GM18517 (cell line): ENCODE data around the gene FAM90A1.
"Not testable (repeated sequence)": the region's sequence is repeated elsewhere in the genome, so short reads cannot be mapped to it uniquely, and the experiment has no call there.

ENCODE experiments used
- ATAC-seq: cut with Tn5 transposase; IDR thresholded peaks from one replicate; pipeline ENCODE4 v1.9.1; 2021; ENCODE audit warnings: mild to moderate bottlenecking, moderate library complexity; ENCODE audit not compliant: unreplicated experiment

The FAM90A1 gene

DNA sequence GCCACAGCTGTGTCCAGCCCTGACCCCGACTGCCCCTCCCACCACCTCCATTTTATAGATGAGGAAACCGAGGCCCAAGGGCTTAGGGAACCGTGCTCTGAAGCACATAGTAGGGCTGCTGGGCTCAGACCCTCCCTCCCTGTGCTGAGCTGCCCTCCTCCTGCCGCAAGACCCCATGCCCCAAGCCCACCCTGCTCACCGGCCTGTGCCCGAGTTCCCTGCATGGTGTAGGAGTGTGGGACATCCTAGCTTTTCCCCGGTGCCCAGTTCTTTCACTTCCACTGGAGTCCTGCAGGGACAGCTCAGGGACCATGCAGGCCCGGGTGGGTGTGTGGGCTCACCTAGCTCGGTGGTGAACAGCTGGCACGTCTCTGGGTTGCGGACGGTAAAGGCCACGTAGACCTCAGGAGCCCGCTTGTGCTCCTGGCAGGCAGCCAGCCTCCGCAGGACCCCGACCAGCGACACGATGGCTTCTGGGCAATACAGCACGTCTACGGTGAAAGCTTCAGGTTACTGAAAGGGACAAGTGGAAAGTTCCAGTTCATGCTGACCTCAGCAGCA, 6.6 kb upstream of the FAM90A1 start:
- not testable (repeated sequence) for ATAC-seq

DNA sequence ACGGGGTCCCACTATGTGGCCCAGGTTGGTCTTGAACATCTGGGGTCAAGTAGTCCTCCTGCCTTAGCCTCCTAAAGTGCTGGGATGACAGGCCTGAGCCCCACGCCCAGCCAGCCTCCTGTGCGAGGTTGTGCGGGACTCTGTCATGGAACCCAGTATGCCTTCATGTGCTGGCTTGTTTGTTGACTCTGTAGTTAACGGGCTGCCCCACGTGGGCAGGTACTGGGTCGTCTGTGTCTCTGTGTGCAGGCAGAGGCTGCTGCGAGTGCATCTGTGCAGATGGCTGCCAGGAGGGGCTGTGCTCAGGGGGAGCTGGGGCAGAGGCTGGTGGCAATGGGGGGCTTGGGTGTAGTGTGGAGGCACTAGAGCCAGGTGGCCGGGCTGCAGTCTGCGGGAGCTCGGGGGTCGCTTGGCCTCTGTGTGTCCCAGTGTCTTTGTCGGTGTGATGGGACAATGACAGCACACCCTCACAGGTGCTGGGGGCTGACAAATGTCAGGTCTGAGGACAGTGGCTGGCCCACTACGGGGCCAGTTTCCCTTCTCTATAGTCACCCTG, 6.0 kb upstream of the FAM90A1 start:
- not testable (repeated sequence) for ATAC-seq

DNA sequence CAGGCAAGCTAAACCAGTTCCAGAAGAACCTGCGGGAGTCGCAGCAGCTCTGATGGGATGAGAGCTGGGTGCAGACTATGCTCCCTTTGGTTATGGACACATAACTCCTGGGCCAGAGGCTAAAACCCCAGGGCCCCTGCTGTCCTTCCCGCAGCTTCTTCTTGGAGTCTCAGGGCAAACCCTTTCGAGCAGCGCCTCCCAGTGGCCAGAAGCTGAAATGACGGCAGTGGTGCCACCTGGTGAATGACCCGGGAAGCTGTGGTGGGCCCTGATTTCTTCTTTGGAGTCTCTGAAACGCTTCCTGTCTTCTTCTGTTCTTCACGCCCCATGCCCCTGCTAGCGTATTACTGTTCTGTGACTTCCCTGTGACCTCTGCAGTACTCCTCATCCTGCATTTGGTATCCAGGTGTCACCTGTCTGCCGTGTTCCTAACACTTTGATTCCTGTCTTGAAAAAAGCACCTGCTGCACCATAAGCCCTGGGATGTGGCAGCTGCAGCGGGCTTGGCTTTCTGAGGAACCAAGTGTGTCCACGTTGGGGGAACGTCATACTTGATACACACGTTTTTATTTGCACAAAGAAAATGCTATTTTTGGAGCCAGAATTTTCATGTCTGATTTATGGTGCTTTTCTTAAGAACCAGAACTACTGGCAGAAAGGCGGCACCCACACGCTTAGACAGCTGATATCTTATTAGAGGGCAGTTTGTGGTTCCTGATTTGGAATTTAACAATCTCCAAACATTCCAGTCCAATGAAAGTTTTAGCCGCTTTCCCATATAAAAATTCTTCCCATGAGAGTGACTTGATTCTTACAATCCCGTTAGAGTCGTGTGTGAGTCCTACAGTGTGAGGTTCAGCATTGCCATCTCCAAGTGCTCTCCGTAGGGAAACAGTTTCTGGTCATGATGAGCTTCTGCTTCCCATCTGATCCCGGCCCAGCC, 4.5 kb upstream of the FAM90A1 start:
- ATAC-seq = not testable (repeated sequence)

DNA sequence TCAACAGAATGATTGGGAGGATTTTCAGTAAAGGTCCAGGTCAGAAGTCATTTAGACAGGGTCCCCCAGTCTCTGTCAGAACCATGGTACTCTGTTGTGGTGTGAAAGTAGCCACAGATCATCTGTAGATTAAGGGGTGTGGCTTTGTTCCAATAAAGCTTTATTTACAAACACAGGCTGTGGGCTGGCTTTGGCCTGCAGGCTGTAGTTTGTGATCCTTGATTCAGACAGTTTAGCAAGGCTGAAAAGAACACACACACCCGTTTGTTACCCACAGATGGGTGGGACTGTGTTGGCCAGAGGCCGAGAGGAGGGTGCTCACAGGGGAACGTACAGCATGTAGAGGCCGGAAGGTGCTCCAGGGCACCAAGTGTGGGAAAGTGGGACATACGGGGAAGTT, 3.6 kb upstream of the FAM90A1 start:
- not testable (repeated sequence) for ATAC-seq

DNA sequence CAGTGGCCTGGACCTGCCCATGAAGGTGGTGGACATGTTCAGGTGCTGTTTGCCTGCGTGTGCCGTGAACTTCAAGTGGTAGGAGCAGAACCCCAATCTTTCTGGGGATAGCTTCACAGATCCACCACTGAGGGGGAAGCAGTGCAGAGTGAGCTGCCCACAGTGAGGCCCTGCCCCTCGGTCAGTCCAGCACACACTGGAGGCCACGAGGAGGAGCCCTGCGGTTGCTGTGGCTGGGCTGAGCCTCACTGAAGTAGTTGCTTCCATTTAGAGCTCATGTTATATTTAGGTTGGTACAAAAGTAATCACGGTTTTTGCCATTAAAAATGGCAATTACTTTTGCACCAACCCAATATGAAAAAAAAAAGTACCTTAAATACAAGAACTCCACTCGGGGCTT, 2.1 kb upstream of the FAM90A1 start:
- ATAC-seq = not testable (repeated sequence)

DNA sequence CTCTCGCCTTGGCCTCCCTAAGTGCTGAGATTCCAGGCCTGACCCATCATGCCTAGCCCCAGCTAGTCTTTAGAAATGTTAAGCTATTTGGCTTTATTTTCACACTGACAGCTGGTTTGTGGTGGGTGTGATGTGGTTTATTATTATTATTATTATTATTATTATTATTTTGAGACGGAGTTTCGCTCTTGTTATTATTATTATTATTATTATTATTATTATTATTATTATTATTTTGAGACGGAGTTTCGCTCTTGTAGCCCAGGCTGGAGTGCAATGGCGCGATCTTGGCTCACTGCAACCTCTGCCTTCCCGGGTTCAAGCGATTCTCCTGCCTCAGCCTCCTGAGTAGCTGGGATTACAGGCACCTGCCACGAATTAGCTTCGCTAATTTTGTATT, 1.2 kb upstream of the FAM90A1 start:
- ATAC-seq = not testable (repeated sequence)

DNA sequence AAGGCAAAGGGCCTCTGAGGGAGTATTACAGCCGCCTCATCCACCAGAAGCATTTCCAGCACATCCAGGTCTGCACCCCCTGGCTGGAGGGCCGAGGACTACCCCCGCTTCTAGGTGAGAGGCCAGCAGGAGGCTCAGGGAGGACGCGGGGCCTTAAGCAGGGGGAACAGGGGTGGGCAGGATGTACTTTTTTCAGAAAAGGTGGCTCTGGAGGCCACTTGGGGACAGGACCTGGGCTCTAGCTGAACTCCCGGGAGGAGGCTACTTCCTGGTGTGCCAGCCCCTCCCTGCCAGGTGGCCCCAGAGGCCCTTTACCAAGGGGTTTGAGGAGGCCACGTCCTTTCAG, 287 bp upstream of the FAM90A1 start:
- ATAC-seq = not testable (repeated sequence)

DNA sequence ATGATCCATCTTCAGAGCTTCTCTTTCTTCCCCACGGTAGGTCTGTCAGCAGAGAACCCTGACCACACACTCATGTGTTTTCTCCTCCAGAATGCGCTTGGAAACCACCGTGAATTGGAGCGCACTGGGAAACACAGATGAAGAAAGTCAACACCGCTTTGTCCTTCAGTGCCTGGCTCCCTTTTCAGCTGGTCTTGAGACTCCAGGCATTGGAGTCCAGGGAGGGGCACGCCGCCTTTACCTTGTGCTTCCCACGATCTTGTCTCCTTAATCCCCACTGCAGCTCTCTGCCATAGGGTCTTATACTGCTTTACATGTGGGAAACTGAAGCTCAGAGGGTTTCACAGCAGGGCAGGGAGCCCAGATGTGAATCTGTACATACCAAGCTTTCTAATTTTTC, 1.1 kb downstream of the FAM90A1 start:
- no peak for ATAC-seq

DNA sequence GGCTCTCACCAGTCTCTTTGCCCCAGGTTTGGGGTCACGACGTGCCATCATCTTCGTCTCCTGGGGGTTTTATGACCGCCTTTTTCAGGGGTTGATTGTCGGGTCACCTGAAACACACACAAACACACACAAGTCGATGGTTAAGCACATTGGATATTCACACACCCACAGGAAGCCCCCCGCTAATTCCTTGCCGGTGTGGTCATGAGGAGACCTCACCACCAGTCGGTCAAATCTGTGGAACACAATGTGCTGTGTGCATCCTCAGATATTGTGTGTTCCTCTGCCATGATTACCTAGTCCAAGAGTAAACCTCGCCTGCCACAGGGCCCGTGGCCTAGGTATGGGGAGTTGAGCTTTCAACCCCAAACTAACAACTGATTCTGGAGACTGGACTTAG, 2.6 kb downstream of the FAM90A1 start:
- not testable (repeated sequence) for ATAC-seq

DNA sequence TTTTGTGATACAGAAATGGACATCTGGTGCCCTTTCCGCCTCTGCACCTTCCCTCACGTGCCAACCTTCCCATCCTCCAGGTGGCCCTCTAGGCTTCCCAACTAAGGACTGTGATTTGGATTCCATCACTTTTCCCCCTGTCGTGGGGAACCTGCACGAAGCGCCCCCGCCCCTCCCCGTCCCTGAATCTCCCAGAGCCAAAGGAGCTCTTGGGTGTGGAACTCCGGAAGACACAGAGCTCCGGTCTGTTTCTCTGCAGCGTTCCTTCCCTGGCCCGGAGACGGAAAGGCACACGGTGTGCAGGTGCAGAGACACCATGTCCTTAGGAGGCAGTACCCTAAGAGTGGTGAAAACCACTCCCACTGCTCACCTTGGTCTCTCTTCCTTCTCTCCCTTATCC, 3.8 kb downstream of the FAM90A1 start:
- not testable (repeated sequence) for ATAC-seq

DNA sequence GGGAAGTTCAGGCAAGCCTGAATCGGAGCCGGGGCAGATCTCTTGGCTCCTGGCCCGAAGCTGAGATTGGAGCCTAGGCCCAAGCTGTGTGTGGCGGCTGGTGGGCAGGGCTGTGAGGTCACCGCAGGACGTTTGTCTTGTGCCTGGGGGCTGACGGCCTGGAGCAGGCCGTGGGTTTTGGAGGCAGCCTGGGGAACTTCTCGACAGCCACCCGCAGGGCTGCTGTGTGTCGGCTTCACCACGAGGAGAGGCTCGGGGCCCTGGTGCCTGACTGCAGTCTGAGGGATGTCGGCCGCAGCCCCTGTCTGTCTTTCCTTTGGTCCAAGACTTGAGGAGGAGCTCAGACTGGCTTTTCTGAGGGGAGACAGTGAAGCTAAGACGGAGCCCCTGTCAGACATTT, 5.1 kb downstream of the FAM90A1 start:
- not testable (repeated sequence) for ATAC-seq

DNA sequence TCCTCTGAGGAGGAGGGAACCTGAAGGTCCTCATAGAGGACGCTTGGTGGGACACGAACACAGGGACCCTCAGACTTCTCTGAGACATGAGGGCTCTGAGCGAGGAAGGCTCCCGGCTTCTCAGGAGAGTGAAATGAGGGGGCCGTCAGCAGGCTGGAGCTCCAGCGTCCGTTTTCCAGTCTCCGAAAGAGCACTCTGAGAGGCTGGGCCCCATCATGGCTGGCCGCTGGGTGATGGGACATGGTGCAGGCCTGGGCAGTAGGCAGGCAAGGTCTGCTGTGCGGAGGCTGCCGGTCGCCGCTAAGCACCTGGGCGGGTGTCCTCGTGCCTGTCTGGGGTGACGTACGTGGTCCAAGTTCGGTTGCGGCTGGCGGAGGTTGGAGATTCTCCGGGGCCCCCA, 5.6 kb downstream of the FAM90A1 start:
- ATAC-seq = not testable (repeated sequence)

DNA sequence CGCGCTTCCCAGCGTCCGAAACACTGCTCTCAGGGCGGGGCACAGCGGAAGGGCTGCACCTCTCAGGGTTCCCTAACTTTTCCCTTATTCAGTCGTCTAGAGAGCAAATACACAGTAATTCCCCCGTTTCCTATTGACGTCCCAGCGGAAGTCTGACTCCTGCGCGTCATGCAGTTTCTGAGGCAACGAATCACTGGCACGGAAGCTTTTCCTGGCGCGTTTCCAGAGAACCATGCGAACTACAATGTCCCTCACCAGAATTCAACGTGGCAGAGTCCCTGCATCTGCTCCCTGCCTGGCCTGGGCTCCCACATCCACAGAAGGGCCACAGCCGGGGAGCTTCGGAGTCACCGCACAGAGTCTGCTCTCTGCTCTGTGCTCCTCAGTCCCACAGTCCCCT, 6.0 kb downstream of the FAM90A1 start:
- not testable (repeated sequence) for ATAC-seq

DNA sequence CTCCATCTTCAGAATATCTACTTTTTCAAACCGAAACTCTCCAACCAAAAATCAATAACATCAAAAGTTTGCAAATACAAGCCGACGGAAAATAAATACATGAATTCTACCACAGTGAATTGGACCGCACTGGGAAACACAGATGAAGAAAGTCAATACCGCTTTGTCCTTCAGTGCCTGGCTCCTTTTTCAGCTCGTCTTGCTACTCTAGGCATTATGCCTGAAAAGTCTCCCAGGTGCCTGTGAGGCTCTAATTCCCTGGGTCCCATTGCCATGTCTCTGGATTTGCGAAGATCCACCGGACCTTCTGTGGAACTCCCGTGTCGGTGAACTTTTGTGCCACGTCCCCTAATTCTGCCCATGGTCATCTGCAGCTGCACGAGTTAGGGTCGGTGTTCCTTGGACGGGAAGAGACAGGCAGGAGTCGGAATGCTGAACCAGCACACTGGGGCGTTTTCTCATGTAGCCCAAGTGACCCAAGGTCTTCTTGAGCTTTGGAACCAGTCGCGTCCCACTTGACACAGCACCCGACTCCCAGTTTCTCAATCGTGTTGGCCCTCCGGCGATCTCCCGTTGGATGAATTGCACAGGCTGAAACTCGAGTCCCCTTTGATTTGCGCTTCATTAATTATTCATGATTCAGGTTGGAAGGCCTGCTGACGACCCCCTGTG, 8.6 kb downstream of the FAM90A1 start:
- not testable (repeated sequence) for ATAC-seq

DNA sequence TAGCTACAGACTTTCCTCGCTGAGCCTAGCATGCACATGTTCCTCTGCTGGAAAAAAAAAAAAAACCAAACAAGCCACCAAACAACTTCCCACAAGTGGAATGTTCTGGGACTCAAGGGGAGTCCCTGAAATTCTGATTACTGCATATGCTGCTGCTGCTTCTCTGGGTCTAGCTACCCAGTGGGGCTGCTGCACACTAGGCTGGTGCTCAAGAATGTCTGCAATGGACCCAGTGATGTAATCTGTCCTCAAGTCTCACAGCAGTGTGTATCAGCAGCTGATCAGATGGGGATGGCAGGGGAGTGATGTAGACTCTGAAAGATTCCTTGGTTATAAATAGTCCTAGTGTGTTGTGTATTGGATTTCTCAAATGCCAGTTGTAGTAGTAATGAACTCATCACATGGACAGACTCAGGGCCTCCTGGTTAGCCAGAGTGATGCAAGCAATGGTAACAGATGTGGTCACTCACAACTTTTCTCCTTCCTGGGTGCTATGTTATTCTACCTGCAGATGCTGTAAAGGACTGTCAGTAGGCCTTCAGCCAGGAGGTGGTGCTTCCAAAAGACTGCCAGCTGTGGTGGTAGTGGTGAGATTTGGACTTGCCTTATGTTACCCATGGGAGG, 29.6 kb downstream of the FAM90A1 start:
- not testable (repeated sequence) for ATAC-seq

DNA sequence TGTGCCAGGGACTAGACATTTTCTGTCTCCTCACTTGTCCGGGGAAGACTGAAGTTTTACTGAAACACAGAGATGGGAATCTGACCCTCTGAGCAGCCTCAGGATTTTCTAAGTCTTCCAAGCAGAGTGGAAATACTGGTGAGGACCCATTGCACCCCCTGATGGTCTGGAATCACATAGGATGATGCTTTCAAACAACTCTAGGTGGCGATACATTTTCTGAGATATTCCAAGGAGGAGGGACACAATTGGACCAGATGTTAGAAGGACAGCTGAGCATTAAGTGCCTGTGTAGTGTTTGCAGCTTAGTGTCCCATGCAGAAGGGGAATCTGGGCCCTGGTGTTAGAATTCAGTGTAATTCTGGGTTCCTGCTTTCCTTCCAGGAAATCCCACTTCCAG, 39.3 kb downstream of the FAM90A1 start:
- not testable (repeated sequence) for ATAC-seq

DNA sequence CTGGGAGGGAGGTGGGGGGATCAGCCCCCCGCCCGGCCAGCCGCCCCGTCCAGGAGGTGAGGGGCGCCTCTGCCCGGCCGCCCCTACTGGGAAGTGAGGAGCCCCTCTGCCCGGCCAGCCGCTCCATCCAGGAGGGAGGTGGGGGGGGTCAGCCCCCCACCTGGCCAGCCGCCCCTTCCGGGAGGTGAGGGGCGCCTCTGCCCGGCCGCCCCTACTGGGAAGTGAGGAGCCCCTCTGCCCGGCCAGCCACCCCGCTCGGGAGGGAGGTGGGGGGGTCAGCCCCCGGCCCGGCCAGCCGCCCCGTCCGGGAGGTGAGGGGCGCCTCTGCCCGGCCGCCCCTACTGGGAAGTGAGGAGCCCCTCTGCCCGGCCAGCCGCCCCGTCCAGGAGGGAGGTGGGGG, 43.2 kb downstream of the FAM90A1 start:
- ATAC-seq = not testable (repeated sequence)

DNA sequence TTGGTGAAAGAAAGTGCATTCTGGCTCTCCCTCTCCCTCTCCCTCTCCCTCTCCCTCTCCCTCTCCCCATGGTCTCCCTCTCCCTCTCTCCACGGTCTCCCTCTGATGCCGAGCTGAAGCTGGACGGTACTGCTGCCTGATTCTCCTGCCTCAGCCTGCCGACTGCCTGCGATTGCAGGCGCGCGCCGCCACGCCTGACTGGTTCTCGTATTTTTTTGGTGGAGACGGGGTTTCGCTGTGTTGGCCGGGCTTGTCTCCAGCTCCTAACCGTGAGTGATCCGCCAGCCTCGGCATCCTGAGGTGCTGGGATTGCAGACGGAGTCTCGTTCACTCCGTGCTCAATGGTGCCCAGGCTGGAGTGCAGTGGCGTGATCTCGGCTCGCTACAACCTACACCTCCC, 44.1 kb downstream of the FAM90A1 start:
- ATAC-seq = not testable (repeated sequence)

DNA sequence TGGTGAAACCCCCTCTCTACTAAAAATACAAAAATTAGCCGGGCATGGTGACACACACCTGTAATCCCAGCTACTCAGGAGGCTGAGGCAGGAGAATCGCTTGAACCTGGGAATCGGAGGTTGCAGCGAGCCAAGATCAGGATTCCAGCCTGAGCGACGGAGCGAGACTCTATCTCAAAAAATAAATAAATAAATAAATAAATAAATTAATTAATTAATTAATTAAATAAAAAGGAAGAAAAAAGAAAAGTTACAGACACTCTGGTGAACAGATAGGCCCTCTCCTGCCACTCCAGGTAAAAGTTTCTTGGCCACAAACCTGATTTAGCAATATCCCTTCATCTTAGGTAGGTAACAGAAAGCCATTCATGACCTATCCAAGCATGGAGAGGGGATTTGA, 44.5 kb downstream of the FAM90A1 start:
- not testable (repeated sequence) for ATAC-seq

DNA sequence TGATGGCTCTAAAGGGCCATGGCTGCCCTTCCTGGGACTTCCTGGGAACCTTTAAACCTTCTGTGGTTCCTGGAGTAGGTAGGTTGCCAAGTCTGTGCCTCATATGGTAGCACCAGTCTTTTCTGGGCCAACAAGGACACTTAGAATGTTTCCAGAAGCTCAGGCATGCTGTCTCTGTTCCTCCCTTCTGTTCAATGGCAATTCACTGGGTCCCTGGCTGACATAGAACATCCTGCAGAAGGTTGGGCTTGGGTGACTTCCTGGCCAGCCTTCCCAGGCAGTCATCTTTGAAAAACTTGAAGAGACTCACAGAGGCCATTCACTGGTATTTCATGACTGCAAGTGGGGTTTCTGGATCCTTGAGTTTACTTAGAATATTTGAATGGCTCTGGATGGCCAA, 46.1 kb downstream of the FAM90A1 start:
- not testable (repeated sequence) for ATAC-seq

DNA sequence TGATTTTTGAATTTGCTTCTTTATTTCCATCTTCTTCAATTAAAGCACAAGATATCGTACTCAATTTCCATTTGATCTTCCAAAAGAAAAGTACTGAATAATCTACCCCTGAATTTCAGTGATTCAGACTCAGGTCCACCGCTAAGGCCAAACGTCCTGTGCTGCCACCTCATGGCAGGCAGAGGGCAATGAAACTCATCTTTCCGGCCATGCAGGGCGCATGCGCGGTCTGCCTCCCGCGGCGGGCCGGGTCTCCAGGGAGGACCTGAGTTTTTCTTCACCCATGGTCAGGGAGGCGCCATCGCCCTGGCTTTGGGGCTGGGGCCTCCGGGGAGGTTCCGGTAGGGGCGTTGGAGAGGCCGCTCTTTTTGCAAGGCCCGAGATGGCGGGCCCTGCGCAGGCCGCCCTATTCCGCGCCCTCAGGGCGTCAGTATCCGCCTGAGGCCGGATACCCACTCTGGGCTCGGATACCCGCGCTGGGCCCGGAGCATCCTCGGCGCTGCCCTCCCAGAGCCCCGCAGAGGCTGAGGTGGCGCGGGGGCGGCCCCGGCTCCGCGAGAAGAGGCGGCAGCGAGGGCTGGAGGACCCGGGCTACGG, 47.3 kb downstream of the FAM90A1 start:
- ATAC-seq = not testable (repeated sequence)
